K562 (cell line): ENCODE results near the gene PRSS56. TPM values are rescaled to one million over a fixed set of nuclear protein-coding genes. Genes with fewer than 3 reads are reported as not detected.

Experiments
- ATAC-seq: fragments of 200-7000 bp; cut with Tn5 transposase; 3 replicates; pipeline ENCODE4 v1.9.1; 2020; ENCODE audit warnings: moderate library complexity
- BruUV-seq: library from RNA; stranded (reverse); fragments of 400-500 nt; replicated peaks from 2 replicates; lab custom pipeline; 2021; lab: Mats Ljungman, UMichigan
- CTCF ChIA-PET: fragments of 300-600 bp; formaldehyde crosslinking; extraction: SDS; loops from one replicate; lab custom pipeline; 2021; ENCODE audit warnings: low intra/inter-chr PET ratio; lab: Yijun Ruan, JAX
- POLR2A ChIA-PET: fragments of 300-600, 350-650 bp; sonication (Branson Sonifier 250); formaldehyde crosslinking; extraction: SDS; loops from one replicate; lab custom pipeline; 2021; ENCODE audit warnings: antibody characterized with exemption, inconsistent platforms; lab: Yijun Ruan, JAX
- DNase-seq, 4 experiments: peaks; one replicate each; pipeline versions ENCODE4 v3.0.0 to v3.0.0-alpha.2; 2011 to 2018; ENCODE audit warnings: low spot score in 3 of 4, mixed read lengths in 3 of 4; ENCODE audit errors: extremely low read depth in 1 of 4
- FAIRE-seq: peaks from 2 replicates; lab custom pipeline; 2011; peaks lifted over from hg19 to GRCh38; lab: Jason Lieb, UNC
- H2AFZ ChIP-seq: 2 replicates; pipeline ENCODE4 v1.6.0; 2011; ENCODE audit warnings: low read depth, low read length, control low read depth, inconsistent platforms
- H3K27ac ChIP-seq: fragments of 200-600 bp; 3 replicates; pipeline ENCODE4 v1.8.0; 2011; ENCODE audit warnings: low read depth, mild to moderate bottlenecking, control low read depth, inconsistent platforms, low read length, moderate library complexity, mixed read lengths; ENCODE audit errors: extremely low read depth
- H3K27me3 ChIP-seq, 2 experiments: fragments of 300-600 bp in 1 of 2; 2 replicates in 1 of 2; 3 replicates in 1 of 2; pipeline versions ENCODE4 v1.6.0 to v1.8.0; 2011; ENCODE audit warnings: inconsistent platforms in 2 of 2, low read length in 2 of 2, mild to moderate bottlenecking in 1 of 2, mixed read lengths in 1 of 2, moderate library complexity in 1 of 2; ENCODE audit not compliant: control insufficient read depth in 2 of 2, insufficient read depth in 2 of 2
- H3K36me3 ChIP-seq: fragments of 300-600 bp; 3 replicates; pipeline ENCODE4 v1.8.0; 2011; ENCODE audit warnings: mild to moderate bottlenecking, low read length, inconsistent platforms; ENCODE audit not compliant: control insufficient read depth, insufficient read depth
- H3K4me1 ChIP-seq, 2 experiments: fragments of 200-600 bp in 1 of 2; replicated peaks in 1 of 2; 2 replicates in 1 of 2; 3 replicates in 1 of 2; pipeline versions ENCODE4 v1.5.1 to v1.8.0; 2011; ENCODE audit warnings: inconsistent platforms in 2 of 2, low read length in 2 of 2, mild to moderate bottlenecking in 1 of 2, mixed read lengths in 1 of 2, moderate library complexity in 1 of 2; ENCODE audit not compliant: control insufficient read depth in 2 of 2, insufficient read depth in 2 of 2
- H3K4me2 ChIP-seq: 2 replicates; pipeline ENCODE4 v1.6.1; 2011; ENCODE audit warnings: low read length, control low read depth, inconsistent platforms, mixed read lengths; ENCODE audit not compliant: insufficient read depth
- H3K4me3 ChIP-seq: fragments of 200-600 bp; sonication (generic), shearing (Covaris generic); 2 replicates; pipeline ENCODE4 v1.5.1; 2016; ENCODE audit warnings: control low read depth, inconsistent platforms
- H3K79me2 ChIP-seq: fragments of 200-600 bp; 3 replicates; pipeline ENCODE4 v1.8.0; 2011; ENCODE audit warnings: low read length, inconsistent platforms; ENCODE audit not compliant: control insufficient read depth, insufficient read depth
- H3K9ac ChIP-seq, 2 experiments: 2 replicates each; pipeline versions ENCODE4 v1.6.0 to v1.6.1; 2011; ENCODE audit warnings: low read depth in 2 of 2, low read length in 2 of 2, control low read depth in 1 of 2, inconsistent platforms in 1 of 2, mild to moderate bottlenecking in 1 of 2, mixed read lengths in 1 of 2; ENCODE audit not compliant: insufficient read depth in 1 of 2
- H3K9me1 ChIP-seq: one replicate; pipeline ENCODE4 v1.6.0; 2011; ENCODE audit warnings: inconsistent platforms, mild to moderate bottlenecking, low read length, moderate library complexity; ENCODE audit not compliant: control insufficient read depth, insufficient read depth
- H3K9me3 ChIP-seq: replicated peaks from 2 replicates; pipeline ENCODE4 v1.5.1; 2011; ENCODE audit warnings: low read depth, low read length, inconsistent platforms; ENCODE audit not compliant: control insufficient read depth, insufficient read depth
- H4K20me1 ChIP-seq: replicated peaks from 2 replicates; pipeline ENCODE4 v1.6.1; 2011; ENCODE audit warnings: low read length, inconsistent platforms, mixed read lengths; ENCODE audit not compliant: control insufficient read depth, insufficient read depth
- ATF2 ChIP-seq: sonication (generic); formaldehyde crosslinking; IDR thresholded peaks from 2 replicates; pipeline ENCODE4 v1.8.1; 2022; ENCODE audit warnings: missing genetic modification reagents
- CAMTA2 ChIP-seq: fragments of 250-450 bp; sonication (Bioruptor Pico); conservative IDR thresholded peaks from 2 replicates; pipeline ENCODE4 v1.5.1; 2022
- HDGF ChIP-seq: fragments of 450-650 bp; IDR thresholded peaks from 2 replicates; pipeline ENCODE4 v1.6.1; 2016
- MTA1 ChIP-seq: fragments of 450-650 bp; IDR thresholded peaks from 2 replicates; pipeline ENCODE4 v1.6.1; 2017; ENCODE audit warnings: borderline replicate concordance
- WGBS: fragments of 100-300 bp; shearing (Covaris generic); methylation state at CpG from one replicate; pipeline ENCODE4 v1.1.6; 2016; ENCODE audit warnings: low coverage, mixed read lengths; ENCODE audit not compliant: insufficient coverage; ENCODE audit errors: missing lambda C conversion rate; 5-methylcytosine and 5-hydroxymethylcytosine counted together
- in situ Hi-C: fragments of 300-500 bp; cut with MboI; formaldehyde crosslinking; loops from 4 replicates; pipeline ENCODE4 v1.15.0; 2018; ENCODE audit warnings: inconsistent platforms, mixed read lengths
- intact Hi-C: fragments of 100-400 bp; cut with micrococcal nuclease; formaldehyde crosslinking; loops from 2 replicates; pipeline ENCODE4 v1.14.2; 2022
- polyA plus RNA-seq, 8 experiments: library from polyadenylated mRNA; depleted of rRNA in 4 of 8; stranded (reverse) in 5 of 8; unstranded in 3 of 8; fragments of >200 nt; fragmentation: Nextera tagmentation in 2 of 8; fragmentation: Illumina TruSeq in 1 of 8; extraction: Ambion mirVana in 2 of 8; extraction: Trizol in 1 of 8; gene quantifications; 2 replicates each; pipeline versions ENCODE4 v1.2.1 to v1.2.3, GENCODE V29; 2011 to 2014; ENCODE audit warnings: inconsistent platforms in 1 of 8, missing spikeins in 1 of 8
- total RNA-seq, 7 experiments: library from RNA; depleted of rRNA in 6 of 7; stranded (reverse); fragments of >200 nt in 6 of 7; fragmentation: Illumina TruSeq in 2 of 7; extraction: Trizol in 2 of 7; gene quantifications; 2 replicates each; pipeline versions ENCODE4 v1.2.1 to v1.2.3, GENCODE V29; 2011 to 2021; ENCODE audit warnings: low replicate concordance in 1 of 7
- TF ChIP-seq, protein P1 (sequence below): sonication (generic); formaldehyde crosslinking; IDR thresholded peaks from 2 replicates; pipeline ENCODE4 v1.8.1; 2023; ENCODE audit warnings: mild to moderate bottlenecking, missing genetic modification reagents, moderate library complexity
- TF ChIP-seq, protein P2 (sequence below): fragments of 200-800 bp; sonication (Bioruptor generic); IDR thresholded peaks from 2 replicates; pipeline ENCODE4 v1.6.1; 2016; ENCODE audit warnings: missing genetic modification characterization, missing compliant biosample characterization

The PRSS56 gene
- total and polyA plus RNA-seq, 9 of the 15 experiments (the other 6 are each of a cell fraction or from before 2014, with no cell fraction given) = not detected

GRCh38 chr2:232551250-232551638 is 31.1 kb downstream of the PRSS56 start:
- TF ChIP-seq ATF2 (CRISPR knock-in tag) (peak; percentile 9; the same call in 1 of the 2 replicates), MTA1 (peak; percentile 3; the same call in 1 of the 2 replicates), HDGF (no peak), CAMTA2 (CRISPR knock-in tag) (no peak)
- TF ChIP-seq, protein P1, sequence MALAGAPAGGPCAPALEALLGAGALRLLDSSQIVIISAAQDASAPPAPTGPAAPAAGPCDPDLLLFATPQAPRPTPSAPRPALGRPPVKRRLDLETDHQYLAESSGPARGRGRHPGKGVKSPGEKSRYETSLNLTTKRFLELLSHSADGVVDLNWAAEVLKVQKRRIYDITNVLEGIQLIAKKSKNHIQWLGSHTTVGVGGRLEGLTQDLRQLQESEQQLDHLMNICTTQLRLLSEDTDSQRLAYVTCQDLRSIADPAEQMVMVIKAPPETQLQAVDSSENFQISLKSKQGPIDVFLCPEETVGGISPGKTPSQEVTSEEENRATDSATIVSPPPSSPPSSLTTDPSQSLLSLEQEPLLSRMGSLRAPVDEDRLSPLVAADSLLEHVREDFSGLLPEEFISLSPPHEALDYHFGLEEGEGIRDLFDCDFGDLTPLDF (CRISPR knock-in tag) = no peak
- TF ChIP-seq, protein P2, sequence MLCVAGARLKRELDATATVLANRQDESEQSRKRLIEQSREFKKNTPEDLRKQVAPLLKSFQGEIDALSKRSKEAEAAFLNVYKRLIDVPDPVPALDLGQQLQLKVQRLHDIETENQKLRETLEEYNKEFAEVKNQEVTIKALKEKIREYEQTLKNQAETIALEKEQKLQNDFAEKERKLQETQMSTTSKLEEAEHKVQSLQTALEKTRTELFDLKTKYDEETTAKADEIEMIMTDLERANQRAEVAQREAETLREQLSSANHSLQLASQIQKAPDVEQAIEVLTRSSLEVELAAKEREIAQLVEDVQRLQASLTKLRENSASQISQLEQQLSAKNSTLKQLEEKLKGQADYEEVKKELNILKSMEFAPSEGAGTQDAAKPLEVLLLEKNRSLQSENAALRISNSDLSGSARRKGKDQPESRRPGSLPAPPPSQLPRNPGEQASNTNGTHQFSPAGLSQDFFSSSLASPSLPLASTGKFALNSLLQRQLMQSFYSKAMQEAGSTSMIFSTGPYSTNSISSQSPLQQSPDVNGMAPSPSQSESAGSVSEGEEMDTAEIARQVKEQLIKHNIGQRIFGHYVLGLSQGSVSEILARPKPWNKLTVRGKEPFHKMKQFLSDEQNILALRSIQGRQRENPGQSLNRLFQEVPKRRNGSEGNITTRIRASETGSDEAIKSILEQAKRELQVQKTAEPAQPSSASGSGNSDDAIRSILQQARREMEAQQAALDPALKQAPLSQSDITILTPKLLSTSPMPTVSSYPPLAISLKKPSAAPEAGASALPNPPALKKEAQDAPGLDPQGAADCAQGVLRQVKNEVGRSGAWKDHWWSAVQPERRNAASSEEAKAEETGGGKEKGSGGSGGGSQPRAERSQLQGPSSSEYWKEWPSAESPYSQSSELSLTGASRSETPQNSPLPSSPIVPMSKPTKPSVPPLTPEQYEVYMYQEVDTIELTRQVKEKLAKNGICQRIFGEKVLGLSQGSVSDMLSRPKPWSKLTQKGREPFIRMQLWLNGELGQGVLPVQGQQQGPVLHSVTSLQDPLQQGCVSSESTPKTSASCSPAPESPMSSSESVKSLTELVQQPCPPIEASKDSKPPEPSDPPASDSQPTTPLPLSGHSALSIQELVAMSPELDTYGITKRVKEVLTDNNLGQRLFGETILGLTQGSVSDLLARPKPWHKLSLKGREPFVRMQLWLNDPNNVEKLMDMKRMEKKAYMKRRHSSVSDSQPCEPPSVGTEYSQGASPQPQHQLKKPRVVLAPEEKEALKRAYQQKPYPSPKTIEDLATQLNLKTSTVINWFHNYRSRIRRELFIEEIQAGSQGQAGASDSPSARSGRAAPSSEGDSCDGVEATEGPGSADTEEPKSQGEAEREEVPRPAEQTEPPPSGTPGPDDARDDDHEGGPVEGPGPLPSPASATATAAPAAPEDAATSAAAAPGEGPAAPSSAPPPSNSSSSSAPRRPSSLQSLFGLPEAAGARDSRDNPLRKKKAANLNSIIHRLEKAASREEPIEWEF (CRISPR knock-in tag) = no peak
- Histone ChIP-seq H3K4me3 (peak overlapping the region; percentile 59), H3K36me3 (peaks cover 37% of the 10 kb centered on the region; the same call in 2 of the 3 replicates), H3K4me1 (peaks cover 4 to 6% of the 10 kb centered on the region in 2 experiments; a peak in 2 of 5 replicates), H3K9ac (peak overlapping the region; percentile 86 to 98), H3K4me2 (peak overlapping the region; percentile 96), H3K27me3 (no peaks in the 10 kb centered on the region), H4K20me1 (no peaks in the 10 kb centered on the region), H3K9me3 (no peaks in the 10 kb centered on the region; the same call in 1 of the 2 replicates), H3K79me2 (peaks cover 72% of the 10 kb centered on the region), H2AFZ (peak overlapping the region; percentile 79), H3K27ac (peak overlapping the region; percentile 81), H3K9me1 (no peaks in the 10 kb centered on the region)
- intact Hi-C loops (no loop called here), in situ Hi-C loops (no loop called here)
- ChIA-PET POLR2A (interaction anchor here (1.0 to 1.4 kb wide), 5 partner anchors 9 to 12 kb away, joined by 3 to 9 read pairs (median 3); no protein-coding TSS in a partner anchor), CTCF (no interaction called here)
- 0% methylated on average over 7 of the region's 7 CpGs for WGBS
- FAIRE-seq (no peak), DNase-seq (no peak), ATAC-seq (no peak)
- no TSS peak for BruUV-seq
